Measurements from ENCODE around the gene UNC5CL.

DNA sequence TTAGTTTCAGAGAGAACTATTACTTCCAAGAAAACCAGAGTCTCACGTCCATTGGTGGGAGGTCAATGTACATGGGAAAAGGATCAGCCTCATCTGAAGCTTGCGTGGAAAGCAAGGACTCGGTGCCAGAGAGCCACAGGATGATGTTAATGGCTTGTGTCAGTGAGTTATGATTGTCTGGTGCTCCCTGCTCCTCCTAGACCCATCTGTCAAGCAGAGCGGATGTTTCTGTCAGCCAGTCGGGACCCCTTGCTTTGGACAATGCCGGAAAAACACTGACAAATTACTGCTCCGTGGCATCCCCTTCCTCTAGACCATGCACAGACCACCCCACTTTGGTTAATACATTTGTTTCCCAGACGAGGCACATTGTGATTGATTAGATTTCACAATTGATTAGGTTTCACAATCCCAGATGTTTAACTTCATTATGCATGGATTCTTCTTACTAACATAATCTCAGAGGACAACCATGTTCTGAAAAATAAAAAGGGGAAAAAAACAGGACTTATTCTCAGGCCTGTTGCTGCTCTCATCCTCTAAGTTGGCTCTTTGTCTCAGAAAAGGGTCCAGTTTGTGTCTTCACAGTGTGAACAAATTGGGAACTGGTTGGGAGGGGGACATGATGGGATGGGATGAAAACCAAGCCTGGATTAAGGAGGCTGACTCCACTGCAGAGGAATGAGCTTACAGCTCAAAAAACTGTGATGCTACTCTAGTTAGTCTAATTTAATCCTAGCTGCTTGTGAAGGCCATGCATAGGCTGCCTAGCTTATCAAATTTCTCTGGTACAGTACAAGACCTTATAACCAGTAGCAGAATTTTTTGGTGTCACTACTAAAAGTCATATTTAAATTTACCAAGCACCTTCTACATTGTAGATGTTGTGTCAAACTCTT lies 51.9 kb downstream of the UNC5CL start:
- TF ChIP-seq, protein P1, sequence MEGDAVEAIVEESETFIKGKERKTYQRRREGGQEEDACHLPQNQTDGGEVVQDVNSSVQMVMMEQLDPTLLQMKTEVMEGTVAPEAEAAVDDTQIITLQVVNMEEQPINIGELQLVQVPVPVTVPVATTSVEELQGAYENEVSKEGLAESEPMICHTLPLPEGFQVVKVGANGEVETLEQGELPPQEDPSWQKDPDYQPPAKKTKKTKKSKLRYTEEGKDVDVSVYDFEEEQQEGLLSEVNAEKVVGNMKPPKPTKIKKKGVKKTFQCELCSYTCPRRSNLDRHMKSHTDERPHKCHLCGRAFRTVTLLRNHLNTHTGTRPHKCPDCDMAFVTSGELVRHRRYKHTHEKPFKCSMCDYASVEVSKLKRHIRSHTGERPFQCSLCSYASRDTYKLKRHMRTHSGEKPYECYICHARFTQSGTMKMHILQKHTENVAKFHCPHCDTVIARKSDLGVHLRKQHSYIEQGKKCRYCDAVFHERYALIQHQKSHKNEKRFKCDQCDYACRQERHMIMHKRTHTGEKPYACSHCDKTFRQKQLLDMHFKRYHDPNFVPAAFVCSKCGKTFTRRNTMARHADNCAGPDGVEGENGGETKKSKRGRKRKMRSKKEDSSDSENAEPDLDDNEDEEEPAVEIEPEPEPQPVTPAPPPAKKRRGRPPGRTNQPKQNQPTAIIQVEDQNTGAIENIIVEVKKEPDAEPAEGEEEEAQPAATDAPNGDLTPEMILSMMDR (conservative IDR thresholded peaks at IDR 0.05; ENCODE audit: low read depth, low read length) = no peak
- no peak for TF ChIP-seq EZH2 (IDR thresholded peaks at IDR 0.05; ENCODE audit: borderline replicate concordance, low read depth, low read length, poor library complexity, severe bottlenecking)
